ENCODE results near the gene ARHGAP26. TPM values are rescaled to one million over a fixed set of nuclear protein-coding genes. Genes with fewer than 3 reads are reported as not detected.

ARHGAP26 gene
- total RNA-seq, 2 donors from 2014 or later: 27.5 to 80.7 TPM

GRCh38 chr5:143168921-143169810 lies 399.0 kb downstream of the ARHGAP26 start:
- peaks cover 4% of the 10 kb centered on the region for H3K36me3 ChIP-seq
- H3K27ac ChIP-seq: no peak overlapping the region
- H3K4me3 ChIP-seq: no peak overlapping the region
- H3K4me1 ChIP-seq (ENCODE audit: control insufficient read depth in 1 of 2, low read depth in 2 of 2): peaks cover 0 to 10% of the 10 kb centered on the region in 2 donors
- TF ChIP-seq CTCF (IDR thresholded peaks at IDR 0.05): no peak
- no peak for DNase-seq (ENCODE audit: low spot score)
- no peak for ATAC-seq (ENCODE audit: insufficient number of reproducible peaks, low FRiP score, low read depth)
- no peaks in the 10 kb centered on the region for H3K9me3 ChIP-seq
- no peaks in the 10 kb centered on the region for H3K27me3 ChIP-seq (replicated peaks; ENCODE audit: insufficient read depth)

DNA sequence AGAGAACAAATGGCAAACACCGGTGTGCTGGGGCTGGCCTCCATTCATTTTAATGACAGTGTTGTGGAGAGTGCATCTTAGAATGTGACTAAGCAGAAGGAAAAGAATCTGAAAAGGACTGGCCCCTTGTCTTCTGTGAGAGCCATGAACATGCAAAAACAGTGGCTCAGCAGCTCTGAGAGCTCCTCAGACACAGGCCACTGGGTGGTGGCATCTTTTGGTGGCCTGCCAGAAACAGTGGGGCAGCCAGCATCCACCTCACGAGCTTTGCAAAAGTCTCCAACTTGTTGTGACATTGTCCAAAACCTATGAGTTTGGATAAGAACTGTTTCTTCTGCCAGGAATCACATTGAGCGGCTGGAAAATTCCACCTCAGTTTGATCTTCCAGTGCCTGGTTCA lies 399.9 kb downstream of the ARHGAP26 start:
- peaks cover 4% of the 10 kb centered on the region for H3K36me3 ChIP-seq
- no peak overlapping the region for H3K4me3 ChIP-seq
- no peak overlapping the region for H3K27ac ChIP-seq
- DNase-seq (ENCODE audit: low spot score) (no peak), ATAC-seq (ENCODE audit: insufficient number of reproducible peaks, low FRiP score, low read depth) (no peak)
- no peaks in the 10 kb centered on the region for H3K9me3 ChIP-seq
- peaks cover 0 to 10% of the 10 kb centered on the region in 2 donors for H3K4me1 ChIP-seq (ENCODE audit: control insufficient read depth in 1 of 2, low read depth in 2 of 2)
- no peak for TF ChIP-seq CTCF (IDR thresholded peaks at IDR 0.05)
- no peaks in the 10 kb centered on the region for H3K27me3 ChIP-seq (replicated peaks; ENCODE audit: insufficient read depth)

GRCh38 chr5:143170977-143171376 lies 400.8 kb downstream of the ARHGAP26 start:
- Histone ChIP-seq H3K27ac (no peak overlapping the region), H3K4me3 (no peak overlapping the region), H3K9me3 (no peaks in the 10 kb centered on the region), H3K27me3 (replicated peaks; ENCODE audit: insufficient read depth) (no peaks in the 10 kb centered on the region), H3K36me3 (peaks cover 4% of the 10 kb centered on the region), H3K4me1 (ENCODE audit: control insufficient read depth in 1 of 2, low read depth in 2 of 2) (peaks cover 0 to 15% of the 10 kb centered on the region in 2 donors)
- TF ChIP-seq CTCF (IDR thresholded peaks at IDR 0.05): no peak
- DNase-seq (ENCODE audit: low spot score): no peak
- no peak for ATAC-seq (ENCODE audit: insufficient number of reproducible peaks, low FRiP score, low read depth)

GRCh38 chr5:143172739-143173138 lies 402.6 kb downstream of the ARHGAP26 start:
- ATAC-seq (ENCODE audit: insufficient number of reproducible peaks, low FRiP score, low read depth) (no peak), DNase-seq (ENCODE audit: low spot score) (no peak)
- peaks cover 2 to 30% of the 10 kb centered on the region in 2 donors for H3K4me1 ChIP-seq (ENCODE audit: control insufficient read depth in 1 of 2, low read depth in 2 of 2)
- H3K36me3 ChIP-seq: peaks cover 4% of the 10 kb centered on the region
- H3K9me3 ChIP-seq: no peaks in the 10 kb centered on the region
- H3K27ac ChIP-seq: no peak overlapping the region
- H3K4me3 ChIP-seq: no peak overlapping the region
- H3K27me3 ChIP-seq (replicated peaks; ENCODE audit: insufficient read depth): no peaks in the 10 kb centered on the region
- TF ChIP-seq CTCF (IDR thresholded peaks at IDR 0.05): no peak

DNA sequence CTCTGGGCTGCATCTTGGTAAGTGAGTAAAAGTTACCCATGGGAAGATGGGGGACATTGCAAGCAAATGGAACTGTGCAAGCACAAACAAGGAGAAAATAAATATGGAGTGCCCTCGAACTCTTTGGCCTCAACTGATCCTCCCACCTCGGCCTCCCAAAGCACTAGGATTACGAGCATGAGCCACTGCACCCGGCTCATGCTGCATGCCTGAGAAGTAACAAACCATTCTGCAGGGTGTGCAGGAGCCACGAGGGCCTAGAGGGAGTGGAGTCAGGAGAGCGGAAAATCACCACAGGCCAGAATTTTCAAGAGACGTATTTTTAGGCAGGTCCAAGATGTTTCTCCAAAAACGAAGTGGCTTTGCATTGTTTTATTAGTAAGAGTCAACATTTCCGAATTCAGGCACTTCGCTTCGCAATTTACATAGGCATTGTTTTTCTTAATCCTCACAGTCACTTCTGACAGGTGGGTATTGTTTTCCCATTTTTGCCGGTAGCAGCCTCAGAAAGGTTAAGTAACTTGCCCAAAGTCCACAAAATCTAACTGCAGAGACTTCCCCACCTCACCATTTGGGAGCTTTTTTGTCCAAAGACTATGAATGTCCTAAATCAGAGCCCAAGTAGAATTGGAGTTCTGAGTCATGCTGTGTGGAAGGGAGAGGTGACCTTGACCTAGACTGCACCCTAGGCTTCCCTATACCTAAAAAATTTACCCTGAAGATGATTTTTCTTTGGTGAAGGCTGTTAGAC lies 403.1 kb downstream of the ARHGAP26 start:
- DNase-seq (ENCODE audit: low spot score) (no peak), ATAC-seq (ENCODE audit: insufficient number of reproducible peaks, low FRiP score, low read depth) (no peak)
- H3K36me3 ChIP-seq: peaks cover 4% of the 10 kb centered on the region
- H3K27me3 ChIP-seq (replicated peaks; ENCODE audit: insufficient read depth): no peaks in the 10 kb centered on the region
- peaks cover 3 to 33% of the 10 kb centered on the region in 2 donors for H3K4me1 ChIP-seq (ENCODE audit: control insufficient read depth in 1 of 2, low read depth in 2 of 2)
- no peak overlapping the region for H3K27ac ChIP-seq
- no peak overlapping the region for H3K4me3 ChIP-seq
- no peak for TF ChIP-seq CTCF (IDR thresholded peaks at IDR 0.05)
- H3K9me3 ChIP-seq: no peaks in the 10 kb centered on the region

Measured in thoracic aorta (tissue), 2 donors.